Upper lobe of right lung (tissue), 1 donor: ENCODE measurements around the gene CREBRF. TPM values are rescaled to one million over a fixed set of nuclear protein-coding genes. Genes with fewer than 3 reads are reported as not detected.

Source experiments
- ATAC-seq: fragments of 200-7000 bp; cut with Tn5 transposase; one replicate; pipeline ENCODE4 v1.9.1; 2020; ENCODE audit warnings: mild to moderate bottlenecking, moderate library complexity
- DNase-seq: peaks from one replicate; pipeline ENCODE4 v3.0.0-alpha.2; 2020
- H3K27ac ChIP-seq: fragments of 200-600 bp; one replicate; pipeline ENCODE4 v1.8.0; 2022
- H3K27me3 ChIP-seq: fragments of 200-600 bp; one replicate; pipeline ENCODE4 v1.8.0; 2022; ENCODE audit warnings: mild to moderate bottlenecking
- H3K36me3 ChIP-seq: fragments of 200-600 bp; one replicate; pipeline ENCODE4 v1.8.0; 2022
- H3K4me1 ChIP-seq: fragments of 200-600 bp; one replicate; pipeline ENCODE4 v1.8.0; 2022
- H3K4me3 ChIP-seq: fragments of 200-600 bp; one replicate; pipeline ENCODE4 v1.8.0; 2022; ENCODE audit warnings: mild to moderate bottlenecking
- H3K9me3 ChIP-seq: fragments of 200-600 bp; one replicate; pipeline ENCODE4 v1.8.0; 2022
- CTCF ChIP-seq: fragments of 200-600 bp; IDR thresholded peaks from one replicate; pipeline ENCODE4 v1.8.0; 2022; ENCODE audit warnings: antibody characterized with exemption
- intact Hi-C: fragments of 100-400 bp; cut with DNase I; formaldehyde crosslinking; loops from one replicate; pipeline ENCODE4 v1.11.0; 2022
- total RNA-seq: library from RNA; stranded (reverse); fragmentation: NEBNext Ultra II Directional; extraction: Animal tissue kit (Norgen Biotek cat#: 25700); gene quantifications from one replicate; pipeline ENCODE4 v1.2.1, GENCODE V29; 2021
- donor health status: DM: no; HTN: yes; CAD: no; lungs with severe emphysema.

Gene CREBRF
- total RNA-seq, 1 donor from 2014 or later: 47.4 TPM

GRCh38 chr5:173032730-173033129 is 23.4 kb upstream of the CREBRF start:
- H3K27ac ChIP-seq: no peak overlapping the region

GRCh38 chr5:173033923-173034322 is 22.2 kb upstream of the CREBRF start:
- Histone ChIP-seq H3K27ac (peak overlapping the region; percentile 86), H3K9me3 (no peaks in the 10 kb centered on the region), H3K4me1 (peaks cover 41% of the 10 kb centered on the region), H3K4me3 (no peak overlapping the region), H3K27me3 (no peaks in the 10 kb centered on the region), H3K36me3 (peaks cover 7% of the 10 kb centered on the region)
- DNase-seq: no peak
- TF ChIP-seq CTCF: no peak
- ATAC-seq: no peak
- intact Hi-C loops: no loop called here

More at GRCh38 chr5:173032730-173033129, 23.4 kb upstream of the CREBRF start:
- ATAC-seq (no peak), DNase-seq (no peak)
- intact Hi-C loops: no loop called here
- Histone ChIP-seq H3K9me3 (no peaks in the 10 kb centered on the region), H3K4me1 (peaks cover 47% of the 10 kb centered on the region), H3K36me3 (peaks cover 7% of the 10 kb centered on the region), H3K4me3 (no peak overlapping the region), H3K27me3 (no peaks in the 10 kb centered on the region)
- TF ChIP-seq CTCF: no peak

- peak; percentile 83 for ATAC-seq
- H3K27ac ChIP-seq: peak overlapping the region; percentile 86
These were observed 20.0 kb upstream of the CREBRF start for GRCh38 chr5:173035904-173036707.

GRCh38 chr5:173039188-173039587 is 17.0 kb upstream of the CREBRF start:
- TF ChIP-seq CTCF: no peak
- Histone ChIP-seq H3K4me3 (no peak overlapping the region), H3K36me3 (peaks cover 7% of the 10 kb centered on the region), H3K4me1 (peaks cover 28% of the 10 kb centered on the region), H3K9me3 (no peaks in the 10 kb centered on the region), H3K27me3 (no peaks in the 10 kb centered on the region), H3K27ac (no peak overlapping the region)
- intact Hi-C loops: no loop called here
- DNase-seq (no peak), ATAC-seq (no peak)

More at GRCh38 chr5:173035904-173036707, 20.0 kb upstream of the CREBRF start:
- Histone ChIP-seq H3K36me3 (peaks cover 7% of the 10 kb centered on the region), H3K9me3 (no peaks in the 10 kb centered on the region), H3K27me3 (no peaks in the 10 kb centered on the region), H3K4me3 (peak overlapping the region; percentile 9), H3K4me1 (peaks cover 28% of the 10 kb centered on the region)
- TF ChIP-seq CTCF: no peak
- DNase-seq: peak; percentile 78
- intact Hi-C loops: no loop called here

- H3K27ac ChIP-seq: no peak overlapping the region
- intact Hi-C loops: no loop called here
- no peaks in the 10 kb centered on the region for H3K36me3 ChIP-seq
- no peak for DNase-seq
- peaks cover 25% of the 10 kb centered on the region for H3K4me1 ChIP-seq
- no peak for TF ChIP-seq CTCF
- no peak for ATAC-seq
- H3K9me3 ChIP-seq: no peaks in the 10 kb centered on the region
- H3K4me3 ChIP-seq: no peak overlapping the region
- H3K27me3 ChIP-seq: no peaks in the 10 kb centered on the region
These were observed 16.2 kb upstream of the CREBRF start for GRCh38 chr5:173039964-173040363.
